Neural cell (in vitro differentiated cells): ENCODE data around the gene TPTE. TPM values are rescaled to one million over a fixed set of nuclear protein-coding genes. Genes with fewer than 3 reads are reported as not detected.
"Not testable (repeated sequence)": the region's sequence is repeated elsewhere in the genome, so short reads cannot be mapped to it uniquely, and the experiment has no call there.

Experiments
- H2AFZ ChIP-seq: fragments of 200-600, 300-800 bp; sonication (generic), shearing (Covaris generic); 2 replicates; pipeline ENCODE4 v1.6.0; 2014; ENCODE audit warnings: low read depth, mild to moderate bottlenecking, antibody characterized with exemption, low read length, moderate library complexity
- H3F3A ChIP-seq: fragments of 200-600 bp; shearing (Covaris generic); 2 replicates; pipeline ENCODE4 v1.6.1; 2016; ENCODE audit warnings: mild to moderate bottlenecking, moderate library complexity, mixed read lengths, antibody characterized with exemption, low read length; ENCODE audit not compliant: insufficient read depth, poor library complexity, severe bottlenecking
- H3K27ac ChIP-seq: fragments of 200-600, 300-800 bp; sonication (generic), shearing (Covaris generic); 2 replicates; pipeline ENCODE4 v1.5.1; 2014; ENCODE audit warnings: mild to moderate bottlenecking, low read length, moderate library complexity
- H3K27me3 ChIP-seq: fragments of 300-800, 200-600 bp; sonication (generic), shearing (Covaris generic); 2 replicates; pipeline ENCODE4 v1.6.0; 2014; ENCODE audit warnings: mild to moderate bottlenecking, low read depth, low read length, moderate library complexity; ENCODE audit not compliant: insufficient read depth
- H3K36me3 ChIP-seq: fragments of 300-800, 200-600 bp; sonication (generic), shearing (Covaris generic); 2 replicates; pipeline ENCODE4 v1.5.1; 2014; ENCODE audit warnings: mild to moderate bottlenecking, antibody characterized with exemption, low read length, moderate library complexity; ENCODE audit not compliant: insufficient read depth
- H3K4me2 ChIP-seq: fragments of 300-800, 200-600 bp; sonication (generic), shearing (Covaris generic); 2 replicates; pipeline ENCODE4 v1.6.0; 2014; ENCODE audit warnings: mild to moderate bottlenecking, low read length
- H3K4me3 ChIP-seq: fragments of 300-800, 200-600 bp; sonication (generic), shearing (Covaris generic); 2 replicates; pipeline ENCODE4 v1.5.1; 2014; ENCODE audit warnings: mild to moderate bottlenecking, low read length, moderate library complexity
- H3K79me2 ChIP-seq: fragments of 200-600 bp; shearing (Covaris generic); replicated peaks from 2 replicates; pipeline ENCODE4 v1.6.0; 2014; ENCODE audit warnings: mild to moderate bottlenecking, low read length, moderate library complexity; ENCODE audit not compliant: insufficient read depth
- H3K9ac ChIP-seq: fragments of 300-800, 200-600 bp; sonication (generic), shearing (Covaris generic); 2 replicates; pipeline ENCODE4 v1.6.1; 2016; ENCODE audit warnings: mild to moderate bottlenecking, low read length, mixed read lengths
- H3K9me2 ChIP-seq: fragments of 200-600 bp; shearing (Covaris generic); 2 replicates; pipeline ENCODE4 v1.6.1; 2016; ENCODE audit warnings: mild to moderate bottlenecking, low read length, mixed read lengths; ENCODE audit not compliant: insufficient read depth
- H3K9me3 ChIP-seq: fragments of 200-600, 300-800 bp; sonication (generic), shearing (Covaris generic); 2 replicates; pipeline ENCODE4 v1.6.1; 2016; ENCODE audit warnings: mild to moderate bottlenecking, mixed run types, low read length, moderate library complexity, mixed read lengths
- H4K20me1 ChIP-seq: fragments of 200-600 bp; shearing (Covaris generic); 2 replicates; pipeline ENCODE4 v1.6.1; 2016; ENCODE audit warnings: mild to moderate bottlenecking, mixed run types; ENCODE audit not compliant: insufficient read depth
- EP300 ChIP-seq: fragments of 450-650 bp; conservative IDR thresholded peaks from 2 replicates; pipeline ENCODE4 v1.6.1; 2014; ENCODE audit warnings: antibody characterized with exemption, mild to moderate bottlenecking, moderate library complexity; ENCODE audit not compliant: poor library complexity, severe bottlenecking
- EZH2 ChIP-seq: fragments of 200-600, 300-800 bp; shearing (Covaris generic), sonication (generic); IDR thresholded peaks from 2 replicates; pipeline ENCODE4 v1.6.1; 2014; ENCODE audit warnings: antibody characterized with exemption, low read length, borderline replicate concordance, mild to moderate bottlenecking; ENCODE audit not compliant: insufficient read depth, poor library complexity, severe bottlenecking
- MXI1 ChIP-seq: fragments of 450-650 bp; conservative IDR thresholded peaks from 2 replicates; pipeline ENCODE4 v1.6.1; 2014; ENCODE audit warnings: antibody characterized with exemption, mild to moderate bottlenecking; ENCODE audit not compliant: poor library complexity, severe bottlenecking
- POLR2AphosphoS5 ChIP-seq: IDR thresholded peaks from 2 replicates; pipeline ENCODE4 v1.6.1; 2012
- RAD21 ChIP-seq: fragments of 450-650 bp; conservative IDR thresholded peaks from 2 replicates; pipeline ENCODE4 v1.6.1; 2014; ENCODE audit warnings: antibody characterized with exemption, mild to moderate bottlenecking, moderate library complexity
- SMC3 ChIP-seq: fragments of 450-650 bp; conservative IDR thresholded peaks from 2 replicates; pipeline ENCODE4 v1.6.1; 2014; ENCODE audit warnings: antibody characterized with exemption, mild to moderate bottlenecking, moderate library complexity; ENCODE audit not compliant: poor library complexity
- TAF1 ChIP-seq: IDR thresholded peaks from 2 replicates; pipeline ENCODE4 v1.6.1; 2012; ENCODE audit warnings: low read depth
- polyA plus RNA-seq: library from polyadenylated mRNA; depleted of rRNA; stranded (reverse); fragments of >200 nt; gene quantifications from 2 replicates; pipeline ENCODE4 v1.2.3, GENCODE V29; 2014
- TF ChIP-seq, protein P1 (sequence below): IDR thresholded peaks from 2 replicates; pipeline ENCODE4 v1.6.1; 2012; ENCODE audit warnings: borderline replicate concordance
- TF ChIP-seq, protein P2 (sequence below): fragments of 450-650 bp; IDR thresholded peaks from 2 replicates; pipeline ENCODE4 v1.5.1; 2014; ENCODE audit warnings: antibody characterized with exemption, mild to moderate bottlenecking, moderate library complexity; ENCODE audit not compliant: poor library complexity, severe bottlenecking

TPTE gene
- polyA plus RNA-seq, 1 donor from 2014 or later, result not detected

DNA sequence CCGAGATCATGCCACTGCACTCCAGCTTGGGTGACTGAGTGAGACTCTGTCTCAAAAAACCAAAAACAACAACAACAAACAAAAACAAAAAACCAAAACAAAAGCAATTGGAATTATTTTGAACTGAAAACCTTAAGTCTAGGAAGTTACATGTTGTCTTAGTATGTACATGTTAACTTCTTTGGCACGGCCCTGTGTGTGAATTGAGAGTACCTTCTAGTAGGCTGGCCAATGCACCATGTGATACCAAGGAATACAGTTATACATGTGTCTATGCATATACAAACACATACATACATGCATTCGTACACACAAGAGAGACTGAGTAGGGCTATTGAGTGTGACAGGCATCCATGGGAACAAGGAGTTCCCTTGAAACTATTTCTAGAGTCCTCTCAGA, 18.6 kb downstream of the TPTE start:
- peaks cover 8% of the 10 kb centered on the region for H3K9me3 ChIP-seq
- H3K36me3 ChIP-seq, result no peaks in the 10 kb centered on the region
- no peak overlapping the region for H3K4me2 ChIP-seq
- H3K4me3 ChIP-seq, result no peak overlapping the region
- H3K9ac ChIP-seq, result no peak overlapping the region
- H3F3A ChIP-seq, result no peaks in the 10 kb centered on the region
- no peaks in the 10 kb centered on the region for H4K20me1 ChIP-seq
- no peak overlapping the region for H2AFZ ChIP-seq
- no peaks in the 10 kb centered on the region for H3K27me3 ChIP-seq
- H3K27ac ChIP-seq, result no peak overlapping the region
- no peaks in the 10 kb centered on the region for H3K9me2 ChIP-seq
- TF ChIP-seq POLR2AphosphoS5 (no peak), TAF1 (no peak), RAD21 (no peak), MXI1 (no peak), EZH2 (no peak), SMC3 (no peak), EP300 (no peak)
- TF ChIP-seq, protein P1, sequence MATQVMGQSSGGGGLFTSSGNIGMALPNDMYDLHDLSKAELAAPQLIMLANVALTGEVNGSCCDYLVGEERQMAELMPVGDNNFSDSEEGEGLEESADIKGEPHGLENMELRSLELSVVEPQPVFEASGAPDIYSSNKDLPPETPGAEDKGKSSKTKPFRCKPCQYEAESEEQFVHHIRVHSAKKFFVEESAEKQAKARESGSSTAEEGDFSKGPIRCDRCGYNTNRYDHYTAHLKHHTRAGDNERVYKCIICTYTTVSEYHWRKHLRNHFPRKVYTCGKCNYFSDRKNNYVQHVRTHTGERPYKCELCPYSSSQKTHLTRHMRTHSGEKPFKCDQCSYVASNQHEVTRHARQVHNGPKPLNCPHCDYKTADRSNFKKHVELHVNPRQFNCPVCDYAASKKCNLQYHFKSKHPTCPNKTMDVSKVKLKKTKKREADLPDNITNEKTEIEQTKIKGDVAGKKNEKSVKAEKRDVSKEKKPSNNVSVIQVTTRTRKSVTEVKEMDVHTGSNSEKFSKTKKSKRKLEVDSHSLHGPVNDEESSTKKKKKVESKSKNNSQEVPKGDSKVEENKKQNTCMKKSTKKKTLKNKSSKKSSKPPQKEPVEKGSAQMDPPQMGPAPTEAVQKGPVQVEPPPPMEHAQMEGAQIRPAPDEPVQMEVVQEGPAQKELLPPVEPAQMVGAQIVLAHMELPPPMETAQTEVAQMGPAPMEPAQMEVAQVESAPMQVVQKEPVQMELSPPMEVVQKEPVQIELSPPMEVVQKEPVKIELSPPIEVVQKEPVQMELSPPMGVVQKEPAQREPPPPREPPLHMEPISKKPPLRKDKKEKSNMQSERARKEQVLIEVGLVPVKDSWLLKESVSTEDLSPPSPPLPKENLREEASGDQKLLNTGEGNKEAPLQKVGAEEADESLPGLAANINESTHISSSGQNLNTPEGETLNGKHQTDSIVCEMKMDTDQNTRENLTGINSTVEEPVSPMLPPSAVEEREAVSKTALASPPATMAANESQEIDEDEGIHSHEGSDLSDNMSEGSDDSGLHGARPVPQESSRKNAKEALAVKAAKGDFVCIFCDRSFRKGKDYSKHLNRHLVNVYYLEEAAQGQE, result no peak
- TF ChIP-seq, protein P2, sequence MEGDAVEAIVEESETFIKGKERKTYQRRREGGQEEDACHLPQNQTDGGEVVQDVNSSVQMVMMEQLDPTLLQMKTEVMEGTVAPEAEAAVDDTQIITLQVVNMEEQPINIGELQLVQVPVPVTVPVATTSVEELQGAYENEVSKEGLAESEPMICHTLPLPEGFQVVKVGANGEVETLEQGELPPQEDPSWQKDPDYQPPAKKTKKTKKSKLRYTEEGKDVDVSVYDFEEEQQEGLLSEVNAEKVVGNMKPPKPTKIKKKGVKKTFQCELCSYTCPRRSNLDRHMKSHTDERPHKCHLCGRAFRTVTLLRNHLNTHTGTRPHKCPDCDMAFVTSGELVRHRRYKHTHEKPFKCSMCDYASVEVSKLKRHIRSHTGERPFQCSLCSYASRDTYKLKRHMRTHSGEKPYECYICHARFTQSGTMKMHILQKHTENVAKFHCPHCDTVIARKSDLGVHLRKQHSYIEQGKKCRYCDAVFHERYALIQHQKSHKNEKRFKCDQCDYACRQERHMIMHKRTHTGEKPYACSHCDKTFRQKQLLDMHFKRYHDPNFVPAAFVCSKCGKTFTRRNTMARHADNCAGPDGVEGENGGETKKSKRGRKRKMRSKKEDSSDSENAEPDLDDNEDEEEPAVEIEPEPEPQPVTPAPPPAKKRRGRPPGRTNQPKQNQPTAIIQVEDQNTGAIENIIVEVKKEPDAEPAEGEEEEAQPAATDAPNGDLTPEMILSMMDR, result no peak
- H3K79me2 ChIP-seq, result no peaks in the 10 kb centered on the region

DNA sequence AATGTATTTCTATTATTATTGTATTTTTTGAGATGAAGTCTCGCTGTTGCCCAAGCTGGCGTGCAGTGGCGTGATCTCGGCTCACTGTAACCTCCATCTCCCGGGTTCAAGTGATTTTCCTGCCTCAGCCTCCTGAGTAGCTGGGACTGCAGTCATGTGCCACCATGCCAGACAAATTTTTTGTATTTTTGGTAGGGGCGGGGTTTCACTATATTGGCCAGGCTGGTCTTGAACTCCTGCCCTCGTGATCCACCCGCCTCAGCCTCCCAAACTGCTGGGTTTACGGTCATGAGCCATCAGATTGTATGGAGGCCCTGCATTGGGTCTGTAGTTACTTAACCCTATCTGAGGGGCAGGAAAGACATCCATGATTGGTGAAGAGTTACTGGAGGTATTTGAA, 23.0 kb downstream of the TPTE start:
- H3K4me2 ChIP-seq, result not testable (repeated sequence)

DNA sequence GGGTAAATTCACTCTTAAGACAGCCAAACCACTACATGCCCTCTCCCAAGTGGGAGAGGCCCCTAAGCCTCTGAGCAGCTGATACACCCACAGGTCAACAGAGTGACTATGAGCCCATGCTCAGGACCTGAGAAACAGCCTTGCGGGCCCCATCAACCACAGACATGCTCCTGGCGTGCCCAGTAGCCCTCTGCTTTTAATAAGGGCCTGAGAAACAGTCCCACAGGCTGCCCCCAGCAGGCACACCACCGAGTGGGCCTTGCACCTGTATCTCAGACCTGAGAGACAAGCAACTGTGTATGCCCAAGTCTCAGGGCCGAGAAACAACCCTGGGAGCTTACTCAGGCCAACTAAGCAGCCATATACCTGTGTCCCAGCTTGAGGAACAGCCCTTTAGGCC, 26.5 kb downstream of the TPTE start:
- not testable (repeated sequence) for H3K79me2 ChIP-seq, H3F3A ChIP-seq, H3K4me3 ChIP-seq, H3K27me3 ChIP-seq, H4K20me1 ChIP-seq, H3K9ac ChIP-seq, H2AFZ ChIP-seq, H3K9me2 ChIP-seq, H3K4me2 ChIP-seq, H3K36me3 ChIP-seq, H3K27ac ChIP-seq
- peaks cover 28% of the 10 kb centered on the region for H3K9me3 ChIP-seq

More for the DNA sequence above, 23.0 kb downstream of the TPTE start:
- not testable (repeated sequence) for H3K27me3 ChIP-seq, H3K36me3 ChIP-seq, H3F3A ChIP-seq, H4K20me1 ChIP-seq, H3K9ac ChIP-seq, H3K79me2 ChIP-seq, H3K27ac ChIP-seq, H3K4me3 ChIP-seq, H3K9me2 ChIP-seq, H2AFZ ChIP-seq
- H3K9me3 ChIP-seq, result peaks cover 28% of the 10 kb centered on the region

DNA sequence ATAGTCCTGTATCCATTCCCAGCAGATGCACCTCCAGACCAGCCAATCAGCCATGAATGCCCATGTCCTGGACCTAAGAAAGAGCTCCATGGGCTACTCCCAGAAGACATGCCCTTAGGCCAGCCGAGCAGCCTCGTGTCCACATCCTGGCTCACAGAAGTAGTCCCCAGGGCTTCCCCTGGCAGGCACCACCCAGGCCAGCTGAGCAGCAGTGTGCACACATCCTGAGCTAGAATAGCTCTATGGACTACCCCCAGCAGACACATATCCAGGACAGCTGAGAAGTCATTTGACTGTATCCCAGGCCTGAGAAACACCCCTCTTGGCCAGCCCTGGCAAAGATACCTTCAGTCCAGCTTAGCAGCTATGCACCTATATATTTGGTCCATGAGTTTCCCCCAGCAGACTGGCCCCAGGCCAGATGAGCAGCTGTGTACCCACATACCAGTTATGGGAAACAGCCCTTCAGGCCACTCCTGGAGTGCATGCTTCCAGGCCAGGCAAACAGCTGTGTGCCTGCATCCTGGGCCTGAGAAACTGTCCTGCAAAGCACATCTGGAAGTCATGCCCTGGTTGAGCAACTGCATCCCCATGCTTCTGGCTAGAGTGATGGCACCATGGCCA, 27.1 kb downstream of the TPTE start:
- H3K4me3 ChIP-seq, H4K20me1 ChIP-seq, H3K79me2 ChIP-seq, H3K36me3 ChIP-seq, H3K27ac ChIP-seq, H3K27me3 ChIP-seq, H3K9me2 ChIP-seq, H3K4me2 ChIP-seq, H3F3A ChIP-seq, H2AFZ ChIP-seq, H3K9ac ChIP-seq: not testable (repeated sequence)
- H3K9me3 ChIP-seq, result peaks cover 28% of the 10 kb centered on the region

DNA sequence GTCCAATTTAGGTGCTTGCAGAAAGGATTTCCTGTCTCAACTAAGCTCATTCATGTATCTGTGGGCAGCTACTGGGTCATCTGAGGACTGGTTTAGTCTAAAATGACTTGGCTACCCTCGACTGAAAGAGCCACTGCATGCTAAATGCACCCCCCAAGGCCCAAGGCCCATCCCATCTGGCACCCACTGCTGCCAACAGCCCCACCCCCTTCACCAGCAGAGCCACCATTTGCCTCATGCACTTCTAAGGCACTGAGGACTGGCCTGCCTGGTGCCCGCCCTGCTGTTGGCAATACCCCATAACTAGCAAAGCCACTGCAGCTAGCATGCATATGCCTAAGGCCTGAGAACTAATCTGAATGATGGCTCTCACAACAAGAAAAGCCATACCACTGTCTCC, 49.4 kb downstream of the TPTE start:
- peaks cover 24% of the 10 kb centered on the region for H3K9me3 ChIP-seq
- H3K9me2 ChIP-seq, H4K20me1 ChIP-seq, H3K36me3 ChIP-seq, H3K9ac ChIP-seq, H3K79me2 ChIP-seq, H3K4me3 ChIP-seq, H3K27me3 ChIP-seq, H2AFZ ChIP-seq, H3F3A ChIP-seq, H3K27ac ChIP-seq, H3K4me2 ChIP-seq: not testable (repeated sequence)
